ENCODE results near the gene LOXL4. TPM values are rescaled to one million over a fixed set of nuclear protein-coding genes. Genes with fewer than 3 reads are reported as not detected.

Gene LOXL4
- 1 to 10 TPM; 2.8 to 4.0 (median 3.7) TPM for polyA plus RNA-seq (ENCODE audit: insufficient read length in 3 of 3)
- long read RNA-seq, donor 1, partial matches to known transcripts = 0 of 1 reads
- long read RNA-seq, donor 1, other reads (novel, unspliced or antisense) = 0 of 1 reads
- long read RNA-seq, donor 2 = 0 reads
- long read RNA-seq, donor 3, partial matches to known transcripts = 0 of 1 reads
- long read RNA-seq, donor 3, other reads (novel, unspliced or antisense) = 0 of 1 reads
- long read RNA-seq, donor 4 = 0 reads
- long read RNA-seq, donor 5 = 0 reads
- long read RNA-seq, donor 6 = 0 reads
- long read RNA-seq, donor 7 = 0 reads
- long read RNA-seq, donor 8, partial matches to known transcripts = 0 of 1 reads
- long read RNA-seq, donor 8, other reads (novel, unspliced or antisense) = 0 of 1 reads
- long read RNA-seq, donor 9 = 0 reads
- long read RNA-seq, donor 10 = 0 reads
- long read RNA-seq, donor 11, partial matches to known transcripts = 0 of 1 reads
- long read RNA-seq, donor 11, other reads (novel, unspliced or antisense) = 0 of 1 reads
- long read RNA-seq, donor 12 = 0 reads
- long read RNA-seq, donor 13 = 0 reads
- long read RNA-seq, donor 14 = 0 reads
- long read RNA-seq, donor 15 = 0 reads
- long read RNA-seq, donor 16 = 0 reads

DNA sequence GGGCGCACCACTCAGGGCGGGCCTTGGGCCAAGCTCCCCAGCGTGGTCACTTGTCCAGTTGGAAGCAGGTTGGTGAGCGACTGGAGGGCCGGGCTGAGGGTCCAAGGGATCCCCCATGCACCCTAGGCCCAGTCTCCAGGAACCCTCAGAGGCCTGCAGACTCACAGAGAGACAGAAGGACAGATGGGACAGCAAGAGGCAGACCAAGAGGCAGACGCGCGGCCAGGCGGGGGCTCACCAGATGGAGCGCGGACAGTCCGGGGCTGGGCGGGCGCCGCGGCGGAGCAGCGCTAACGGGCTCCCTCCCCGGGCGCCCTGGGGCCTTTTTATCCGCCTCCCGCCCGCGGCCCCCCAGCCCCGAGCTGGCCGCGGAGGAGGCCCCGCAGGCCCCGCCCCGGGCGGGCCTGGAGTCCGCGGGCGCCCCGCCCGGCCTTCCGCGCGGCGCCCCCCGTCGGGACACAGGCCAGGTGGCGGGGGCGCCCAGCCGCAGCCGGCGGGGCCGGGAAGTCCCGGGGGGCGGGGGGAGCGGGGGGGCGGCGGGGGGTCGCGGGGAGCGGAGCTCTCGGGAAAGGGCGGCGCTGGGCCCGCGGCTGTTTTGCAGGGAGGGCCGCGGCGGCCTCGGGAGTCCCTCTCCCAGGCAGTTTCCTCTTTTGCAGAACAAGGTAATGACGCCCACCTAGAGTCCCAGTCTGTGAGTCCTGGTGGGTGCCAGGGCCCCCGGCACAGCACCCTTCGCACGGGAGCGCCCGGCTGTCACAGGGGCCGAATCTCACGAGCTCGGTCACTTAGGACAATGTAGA lies at the start of gene LOXL4:
LOXL4 (minus strand) TSS at position 301 of the 800 bp plus-strand sequence. CDS start 5,175 bp downstream, outside the sequence.
- no peak for DNase-seq

DNA sequence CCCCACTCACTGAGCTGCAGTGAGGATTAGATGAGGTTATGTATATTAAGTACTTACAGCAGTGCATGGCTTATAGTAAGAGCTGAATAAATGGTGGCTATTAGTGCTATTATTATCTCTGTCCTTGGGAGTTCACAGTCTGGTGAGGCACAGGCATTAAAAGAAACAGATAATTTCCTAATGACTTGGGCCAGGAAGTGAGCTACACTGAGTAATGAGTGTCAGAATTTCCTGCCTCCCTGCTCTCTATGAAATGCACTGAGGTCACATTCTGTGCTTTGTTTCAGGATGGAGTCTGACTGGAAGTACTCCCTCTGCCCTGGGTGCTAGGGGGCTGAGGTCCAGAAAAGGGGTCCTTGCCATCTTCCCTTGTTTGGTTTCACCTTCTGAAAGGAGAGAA lies 48.7 kb upstream of the LOXL4 start:
- no peak for DNase-seq

DNA sequence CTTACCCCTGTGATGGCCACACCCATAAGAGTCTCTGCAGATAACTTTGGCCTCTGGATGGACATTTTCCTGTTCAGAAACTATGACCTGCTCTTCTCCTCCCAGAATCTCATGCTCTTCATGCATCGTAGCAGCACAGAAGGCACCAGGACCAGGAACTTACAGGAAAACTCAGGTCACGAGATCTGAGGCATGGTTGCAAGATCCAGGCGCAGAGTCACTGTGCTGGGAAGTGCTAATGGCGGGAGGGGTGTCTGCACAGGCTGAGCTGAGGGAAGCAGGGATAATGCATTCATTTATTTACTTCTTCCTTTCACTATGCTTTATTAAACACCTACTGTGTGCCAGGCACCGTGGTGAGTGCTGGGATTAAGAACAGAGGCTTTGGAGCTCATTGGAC lies 48.2 kb upstream of the LOXL4 start:
- DNase-seq = no peak

DNA sequence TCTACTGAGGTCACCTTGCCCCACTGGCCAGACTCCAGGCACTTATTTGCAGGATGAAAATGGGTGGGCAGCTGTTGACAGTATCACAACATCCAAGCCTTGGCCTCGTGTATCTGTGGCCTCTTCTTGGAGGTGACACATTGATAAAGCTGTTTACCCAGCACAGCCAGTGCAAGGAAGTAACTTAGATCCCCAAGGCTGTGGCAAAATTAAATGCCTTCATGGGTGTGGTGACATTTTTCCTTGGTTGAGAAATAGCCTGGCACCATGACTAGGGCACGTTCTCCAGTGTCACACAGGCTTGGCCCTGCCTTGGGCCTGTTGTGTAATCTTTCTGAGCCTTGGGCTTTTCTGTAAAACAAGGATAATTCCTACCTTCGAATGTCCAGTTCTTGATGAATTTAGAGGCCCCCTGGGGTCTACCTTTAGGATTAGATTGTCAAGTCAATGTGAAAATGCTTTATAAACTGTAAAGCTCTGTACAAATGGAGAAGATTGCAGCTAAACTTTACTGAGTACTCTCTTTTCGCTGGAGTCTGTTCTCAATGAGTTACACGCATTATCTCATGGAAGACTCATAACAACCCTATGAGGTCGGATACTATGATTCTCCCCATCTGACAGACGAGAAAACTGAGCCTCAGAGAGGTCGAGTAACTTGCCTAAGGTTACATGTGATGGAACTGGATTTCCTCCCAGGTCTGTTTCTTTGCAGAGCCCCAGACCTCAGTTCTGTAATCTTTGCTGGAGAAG lies 46.7 kb upstream of the LOXL4 start:
- DNase-seq = no peak

DNA sequence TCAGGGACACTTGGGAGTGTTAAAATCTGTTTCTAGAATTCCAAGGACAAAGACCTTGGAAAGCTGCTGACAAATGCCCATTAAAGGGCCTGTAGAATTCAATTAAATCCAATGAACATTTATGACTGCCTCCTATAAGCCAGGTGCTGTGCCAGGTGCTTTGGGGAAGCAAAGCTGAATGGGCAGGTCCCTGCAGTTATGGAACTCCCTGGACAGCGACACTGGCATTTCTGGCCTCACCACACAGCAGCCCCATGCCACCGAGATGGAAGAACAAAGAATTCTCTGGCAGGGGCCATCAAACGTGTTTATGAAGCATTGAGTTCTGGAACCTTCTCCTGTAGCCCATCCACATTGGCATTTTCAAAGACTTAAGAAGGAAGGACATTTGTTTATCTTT lies 45.6 kb upstream of the LOXL4 start:
- DNase-seq = no peak

DNA sequence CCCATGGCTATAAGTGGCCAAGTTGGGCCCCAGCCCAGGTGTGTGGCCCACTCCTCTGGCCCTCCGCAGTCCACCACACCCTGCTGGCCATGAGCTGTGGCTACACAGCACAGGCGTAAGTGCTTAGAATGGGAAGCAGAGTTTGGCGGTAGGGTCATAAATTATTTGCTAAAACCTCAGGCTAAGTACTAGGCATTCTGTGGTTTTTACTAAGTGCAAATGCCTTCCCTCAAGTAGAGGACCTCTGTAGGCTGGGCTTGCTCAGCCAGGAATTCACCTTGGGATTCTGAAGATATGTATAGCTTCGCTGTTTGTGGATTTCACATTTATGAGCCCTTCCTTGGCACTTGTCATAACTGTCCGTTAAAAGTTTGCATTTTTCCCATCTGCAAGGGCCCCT lies 44.8 kb upstream of the LOXL4 start:
- DNase-seq = no peak

DNA sequence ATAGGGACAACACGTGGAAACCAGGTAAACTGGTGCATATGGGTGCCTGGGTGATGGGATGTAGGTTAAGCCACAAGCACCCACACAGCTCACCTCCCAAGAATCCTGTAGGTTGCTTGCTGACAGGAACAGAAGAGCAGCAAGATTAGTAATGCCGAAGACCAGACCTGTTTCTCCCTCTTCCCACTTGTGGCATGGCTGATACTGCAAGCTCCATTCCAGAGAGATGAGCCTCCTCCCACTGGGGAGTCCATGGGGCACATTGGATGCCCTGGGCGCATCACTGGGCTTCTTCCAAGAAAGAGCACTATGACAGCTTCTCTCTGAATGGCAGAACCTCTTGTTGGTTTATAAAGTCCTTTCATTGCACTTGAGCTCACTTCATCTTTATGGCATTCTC lies 44.4 kb upstream of the LOXL4 start:
- DNase-seq = no peak

DNA sequence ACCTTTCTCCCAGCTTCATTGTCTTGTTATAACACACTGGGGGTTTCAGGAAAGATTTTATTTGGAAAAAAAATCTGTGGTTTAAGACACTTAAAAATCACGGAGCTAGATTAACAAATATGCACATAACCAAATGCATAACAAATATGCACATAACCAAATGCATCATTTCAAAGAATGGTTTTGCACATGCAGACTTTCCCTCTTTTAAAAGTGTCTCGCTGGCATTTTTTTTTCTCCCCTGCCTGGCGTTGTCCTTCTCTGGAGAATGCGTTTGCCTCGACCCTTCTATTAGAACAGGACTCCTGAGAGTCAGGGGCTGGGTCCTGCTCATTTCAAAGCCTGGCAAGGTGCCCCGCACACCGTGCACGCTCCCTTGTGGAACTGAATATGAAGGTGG lies 42.7 kb upstream of the LOXL4 start:
- no peak for DNase-seq

DNA sequence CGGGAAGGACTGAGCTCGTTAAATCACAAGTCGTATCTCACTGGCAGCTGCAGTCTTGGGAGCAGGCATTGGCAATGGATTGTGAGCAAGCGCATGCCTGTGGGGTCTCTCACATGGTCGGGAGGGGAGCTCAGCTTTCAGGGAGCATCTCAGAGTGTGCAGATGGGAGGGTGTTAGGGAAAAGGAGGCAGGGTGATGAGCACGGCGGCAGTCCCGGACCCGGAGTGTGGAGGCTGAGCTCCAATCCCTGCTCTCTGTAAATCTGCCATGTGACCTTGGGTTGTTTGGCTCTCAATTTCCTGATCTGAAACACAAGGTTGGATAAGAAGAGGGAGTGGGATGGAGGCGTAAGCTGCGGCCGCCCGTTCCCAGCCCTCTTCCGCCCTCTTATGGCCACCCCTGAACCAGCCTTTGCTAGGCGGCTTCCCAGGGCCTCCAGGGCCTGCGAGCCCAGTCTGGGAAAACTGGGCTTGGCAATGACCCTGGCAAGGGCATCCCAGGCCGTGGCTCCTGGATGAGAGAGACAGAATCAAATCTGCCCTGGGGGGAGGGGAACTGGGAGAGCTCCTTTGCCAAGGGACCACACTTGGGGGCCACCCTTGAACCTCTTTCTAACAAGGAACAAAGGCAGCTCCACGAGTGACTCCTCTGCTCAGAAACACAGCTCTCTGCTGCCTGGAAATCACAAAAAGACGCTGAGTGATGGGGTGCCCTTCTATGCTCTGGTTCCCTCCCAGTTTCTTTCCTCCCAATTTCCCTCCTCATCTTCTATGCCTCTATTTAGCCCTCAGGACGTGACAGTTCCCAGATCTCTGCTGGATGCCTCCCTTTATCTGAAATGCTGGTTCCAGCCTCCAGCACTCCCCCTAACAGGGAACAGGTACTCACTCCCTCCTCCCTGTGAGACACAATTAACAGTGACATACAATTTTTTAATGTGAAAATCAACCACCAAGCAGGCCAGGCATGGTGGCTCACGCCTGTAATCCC lies 41.7 kb upstream of the LOXL4 start:
- DNase-seq = peak; percentile 67

DNA sequence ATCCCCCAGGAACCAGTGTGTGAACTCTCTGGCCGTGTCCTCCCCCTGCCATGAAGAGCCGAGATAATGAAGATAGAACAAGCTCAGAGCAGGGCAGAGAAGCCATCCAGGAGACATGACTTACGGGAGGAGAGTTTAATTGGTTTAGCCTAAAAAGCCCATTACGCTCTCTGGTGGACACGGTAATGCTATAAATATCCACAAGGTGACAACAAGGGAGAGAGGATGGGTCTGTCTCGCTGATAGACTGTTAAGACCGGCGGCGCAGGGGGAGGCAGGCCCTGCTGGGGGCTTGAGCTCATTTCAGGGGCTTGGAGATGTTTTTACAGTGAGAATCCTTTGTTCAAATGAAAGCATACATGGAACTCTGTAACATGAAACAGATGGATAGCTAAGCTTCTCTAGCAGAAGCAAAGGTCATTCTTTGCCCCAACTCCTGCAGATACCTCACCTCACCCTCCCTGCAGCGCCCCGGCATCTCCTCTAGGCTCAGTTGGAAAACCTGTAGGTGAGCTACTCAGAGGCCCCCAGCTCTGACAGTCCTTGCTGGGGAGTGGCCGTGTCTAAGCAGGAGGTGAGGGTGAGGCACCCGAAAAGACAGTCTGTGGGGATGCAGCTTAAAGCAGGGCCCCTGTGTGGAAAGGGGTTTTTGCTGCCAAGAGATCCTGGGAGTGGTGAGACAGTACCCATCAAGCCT lies 40.8 kb upstream of the LOXL4 start:
- DNase-seq = peak; percentile 57

DNA sequence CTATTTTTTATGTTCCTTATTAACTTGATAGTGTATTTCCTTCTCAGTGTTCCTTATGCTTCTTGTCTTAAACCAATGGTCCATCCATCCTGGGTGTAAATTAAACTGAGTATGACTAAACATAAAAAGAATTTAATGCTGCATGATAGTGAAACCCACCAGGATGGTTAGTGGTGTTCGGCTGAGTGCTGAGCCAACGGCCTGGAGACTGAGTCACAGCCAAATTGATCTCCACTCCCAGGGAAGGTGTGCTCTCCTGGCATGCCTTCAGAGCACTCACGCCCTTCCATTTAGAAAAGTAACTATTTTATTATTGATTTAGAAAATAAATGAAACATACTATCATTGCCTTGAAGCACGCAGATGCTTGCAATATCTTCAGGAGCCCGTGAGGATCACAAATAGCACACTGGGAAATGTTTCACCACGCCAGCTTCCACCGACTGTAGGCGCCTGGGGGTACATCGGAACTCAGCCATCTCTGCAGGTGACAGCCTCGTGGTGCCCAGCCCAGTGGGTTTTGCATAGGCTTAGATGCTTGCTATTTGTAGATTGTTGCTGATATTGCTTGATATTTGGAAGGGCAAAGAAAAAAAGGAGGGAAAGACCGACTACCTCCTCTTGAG lies 40.0 kb upstream of the LOXL4 start:
- no peak for DNase-seq

DNA sequence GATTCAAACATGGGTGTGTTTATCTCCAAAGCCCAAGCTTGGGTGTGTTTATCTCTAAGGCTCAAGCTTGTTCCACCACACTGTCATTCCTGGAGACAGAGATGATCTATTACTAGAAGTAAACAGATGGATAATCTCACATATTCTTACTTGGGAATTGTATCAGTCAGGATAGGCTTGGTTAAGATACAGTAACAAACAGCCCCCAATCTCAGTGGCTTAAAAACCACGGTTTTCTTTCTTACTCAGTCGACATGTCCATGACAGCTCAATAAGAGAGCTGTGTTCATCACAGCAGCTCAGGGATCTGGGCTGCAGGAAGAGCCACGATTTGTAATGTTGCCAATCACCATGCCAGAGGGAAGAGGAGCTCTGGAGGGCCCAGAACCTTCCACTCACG lies 38.5 kb upstream of the LOXL4 start:
- no peak for DNase-seq

DNA sequence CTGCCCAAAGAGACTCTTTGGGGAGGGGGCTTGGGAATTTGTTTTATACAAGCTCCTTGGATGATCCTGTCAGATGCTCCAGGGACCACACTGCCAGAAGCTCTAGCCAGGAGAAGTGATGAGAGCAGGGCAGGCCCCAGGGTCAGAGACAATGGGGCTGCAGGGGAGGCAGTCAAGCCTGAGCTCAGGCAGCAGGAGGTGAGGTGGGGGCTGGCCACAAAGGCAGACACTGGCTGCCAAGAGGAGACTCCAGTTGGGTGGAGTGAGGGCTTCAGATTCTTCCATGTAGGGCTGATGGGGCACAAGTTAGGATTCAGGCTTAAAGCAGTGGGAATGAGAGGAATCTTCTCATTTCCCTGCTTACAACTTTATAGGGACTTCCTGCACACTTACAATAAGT lies 35.6 kb upstream of the LOXL4 start:
- DNase-seq = no peak

DNA sequence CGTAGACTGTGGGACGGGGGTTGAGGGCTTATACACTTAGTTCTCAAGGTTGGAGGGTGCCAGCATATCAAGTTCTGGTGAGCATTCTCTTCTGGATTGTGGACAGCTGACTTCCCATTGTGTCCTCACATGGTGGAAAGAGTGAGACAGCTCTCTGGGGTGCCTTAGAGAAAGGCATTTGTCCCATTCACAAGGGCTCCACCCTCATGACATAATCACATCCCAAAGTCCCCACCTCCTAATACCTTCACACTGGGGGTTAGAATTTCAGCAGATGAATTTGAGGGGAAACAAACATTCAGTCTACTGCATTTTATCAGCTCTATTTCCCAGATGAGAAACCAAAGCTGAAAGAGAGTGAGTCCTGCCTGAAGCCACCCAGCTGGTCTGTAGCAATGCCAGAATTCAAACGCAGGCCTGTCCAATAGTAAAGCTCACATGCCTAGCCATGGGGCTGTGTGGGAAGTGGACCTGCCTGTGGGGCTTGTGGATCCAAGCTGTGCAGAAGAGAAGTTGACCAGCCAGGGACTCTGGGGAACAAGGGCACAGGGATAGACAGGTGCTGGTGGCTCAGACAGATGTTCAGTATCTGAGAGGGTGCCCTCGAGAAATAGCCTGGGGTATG lies 34.9 kb upstream of the LOXL4 start:
- DNase-seq = no peak

DNA sequence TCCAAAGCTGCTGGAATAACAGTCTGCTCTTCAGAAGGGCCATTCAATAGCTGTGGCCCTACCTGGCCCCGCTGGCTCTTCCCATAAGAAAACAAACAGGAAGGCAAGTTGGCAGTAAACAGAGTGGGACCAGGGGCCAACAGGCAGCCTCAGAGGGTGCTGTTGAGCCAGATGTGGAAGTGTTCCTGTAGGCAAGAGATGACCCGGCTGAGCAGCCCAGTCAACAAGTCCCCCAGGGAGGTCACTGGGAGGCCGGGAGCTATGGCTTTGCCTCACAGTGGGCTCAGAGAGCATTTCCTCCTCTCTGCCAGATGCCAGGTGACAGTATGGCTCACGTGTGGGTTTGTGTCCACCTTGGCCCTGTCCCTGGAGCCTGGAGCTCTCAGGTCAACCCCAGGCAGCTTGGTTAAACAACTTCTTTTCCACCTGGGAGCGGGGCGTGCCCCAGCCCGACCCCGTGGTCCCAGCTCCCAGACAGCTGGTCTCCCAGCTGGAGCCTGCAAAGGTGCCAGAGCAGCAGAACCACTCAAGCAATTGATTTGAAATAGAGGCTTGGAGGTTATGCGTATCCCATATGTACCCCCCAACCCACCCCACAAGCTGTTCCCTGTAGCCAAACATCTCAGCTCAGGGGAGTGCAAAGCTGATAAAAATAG lies 33.8 kb upstream of the LOXL4 start:
- DNase-seq = no peak

DNA sequence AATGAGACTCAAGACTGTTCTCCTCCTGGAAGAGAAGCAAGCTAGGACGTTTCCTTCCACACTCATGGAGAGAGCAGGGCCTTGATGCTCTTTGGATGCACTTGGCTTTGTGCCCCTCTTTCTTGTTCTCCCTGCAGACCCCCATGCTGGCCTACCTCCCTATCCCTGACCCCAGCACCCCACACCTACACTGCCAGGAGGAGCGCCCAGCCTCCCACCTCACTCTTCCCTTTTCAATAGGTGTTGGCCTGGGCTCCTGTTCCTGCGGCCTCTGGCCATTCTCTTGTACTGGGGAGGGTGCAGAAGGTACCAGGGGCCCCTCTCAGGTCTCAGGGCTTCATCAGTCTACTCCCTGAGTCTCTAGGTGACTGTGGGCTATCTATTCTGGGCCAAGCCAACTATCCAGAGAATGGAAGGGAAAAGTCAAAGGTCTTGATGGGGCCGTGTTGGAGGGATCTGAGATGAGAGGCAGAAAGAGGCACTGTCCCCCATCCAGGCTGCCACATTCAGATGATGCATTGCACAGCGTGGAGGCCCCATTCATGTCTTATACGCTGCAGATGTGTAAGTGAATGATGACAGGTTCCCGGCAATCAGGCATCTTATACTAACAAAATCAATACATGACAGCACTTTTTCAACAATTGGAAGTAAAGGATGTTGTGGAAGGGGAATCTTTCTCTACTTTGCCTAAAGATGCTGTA lies 32.7 kb upstream of the LOXL4 start:
- DNase-seq = no peak

DNA sequence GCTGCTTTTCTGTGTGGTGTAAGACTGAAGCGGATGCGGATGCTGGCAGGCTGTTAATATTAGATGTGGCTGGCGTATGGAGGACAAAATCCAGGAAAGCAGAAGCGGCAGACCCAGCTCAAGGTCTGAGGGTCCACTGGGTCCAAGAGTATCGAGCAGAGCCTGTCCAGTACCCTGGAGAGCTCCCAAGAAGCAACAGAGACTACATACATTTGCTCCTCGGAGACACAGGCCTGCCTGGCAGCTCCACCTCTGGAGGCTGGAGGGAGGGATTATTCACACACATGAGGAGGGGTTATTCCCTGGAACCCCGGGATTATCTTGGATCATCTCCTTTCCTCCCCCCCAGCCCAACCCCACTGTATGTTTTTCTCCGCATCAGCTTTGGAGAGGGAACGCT lies 31.3 kb upstream of the LOXL4 start:
- DNase-seq = no peak

DNA sequence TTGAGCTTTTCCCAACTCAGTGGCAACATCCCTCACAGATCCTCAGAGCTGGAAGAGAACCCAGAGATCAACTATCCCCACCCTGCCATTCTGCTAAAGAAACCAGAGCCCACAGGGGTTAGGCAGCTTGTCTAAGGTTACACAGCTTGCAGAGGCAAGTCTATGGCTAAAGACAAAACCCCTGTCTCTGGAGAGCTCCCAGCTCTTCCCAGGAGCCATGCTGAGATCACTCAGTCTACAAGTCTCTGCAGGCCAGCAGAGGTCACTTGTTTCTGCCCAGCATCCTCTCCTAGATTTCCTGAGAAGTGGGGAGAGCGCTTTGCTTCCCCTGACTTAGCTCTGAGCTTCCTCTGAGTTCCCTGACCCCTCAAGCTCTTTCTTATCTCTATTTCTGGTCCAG lies 28.5 kb upstream of the LOXL4 start:
- no peak for DNase-seq
